ENCODE data around the gene CREBL2.
"Not testable (repeated sequence)": the region's sequence is repeated elsewhere in the genome, so short reads cannot be mapped to it uniquely, and the experiment has no call there.

The CREBL2 gene, protein sequence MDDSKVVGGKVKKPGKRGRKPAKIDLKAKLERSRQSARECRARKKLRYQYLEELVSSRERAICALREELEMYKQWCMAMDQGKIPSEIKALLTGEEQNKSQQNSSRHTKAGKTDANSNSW

DNA sequence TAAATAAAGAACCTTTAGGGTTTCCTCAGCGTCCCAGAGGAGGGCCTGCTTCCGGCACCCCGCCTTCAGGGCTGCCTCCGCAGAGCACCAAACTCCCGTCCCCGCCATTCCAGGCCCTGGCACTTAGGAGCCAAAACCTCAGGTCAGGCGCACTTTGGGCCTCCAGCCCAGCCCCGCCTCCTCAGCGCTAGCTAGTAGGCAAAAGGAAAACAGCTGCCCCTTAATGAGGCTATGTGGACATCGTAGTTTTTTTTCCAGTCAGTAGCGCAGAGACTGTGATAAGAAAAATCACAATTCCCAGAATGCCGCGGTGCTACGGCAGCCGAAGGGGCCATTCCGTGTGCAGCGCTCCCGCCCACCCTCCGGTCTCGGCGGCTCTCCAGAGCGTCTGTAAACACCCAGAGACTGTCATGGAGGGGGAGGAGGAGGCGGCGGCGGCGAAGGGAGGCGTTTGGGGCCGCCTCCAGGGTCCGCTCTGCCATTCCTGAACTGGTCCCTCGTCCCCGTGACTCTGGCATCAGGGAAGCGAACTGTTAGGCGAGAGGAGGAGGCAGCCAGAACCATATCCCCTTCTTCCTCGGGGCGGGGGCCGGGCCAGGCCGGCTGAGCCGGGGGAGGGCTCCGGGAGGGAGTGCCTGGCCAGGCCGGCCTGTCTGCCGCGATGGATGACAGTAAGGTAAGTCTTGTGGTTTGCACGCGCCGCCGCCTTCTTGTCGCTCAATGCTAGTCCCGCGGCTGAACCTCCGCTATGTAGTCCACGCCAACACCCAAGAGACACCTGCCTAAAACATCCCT is at the start of gene CREBL2:
Gene CREBL2 (plus strand): TSS at position 365 of the 795 bp plus-strand sequence. CDS start 297 bp downstream, at position 662.
- peak; percentile 96 for DNase-seq

DNA sequence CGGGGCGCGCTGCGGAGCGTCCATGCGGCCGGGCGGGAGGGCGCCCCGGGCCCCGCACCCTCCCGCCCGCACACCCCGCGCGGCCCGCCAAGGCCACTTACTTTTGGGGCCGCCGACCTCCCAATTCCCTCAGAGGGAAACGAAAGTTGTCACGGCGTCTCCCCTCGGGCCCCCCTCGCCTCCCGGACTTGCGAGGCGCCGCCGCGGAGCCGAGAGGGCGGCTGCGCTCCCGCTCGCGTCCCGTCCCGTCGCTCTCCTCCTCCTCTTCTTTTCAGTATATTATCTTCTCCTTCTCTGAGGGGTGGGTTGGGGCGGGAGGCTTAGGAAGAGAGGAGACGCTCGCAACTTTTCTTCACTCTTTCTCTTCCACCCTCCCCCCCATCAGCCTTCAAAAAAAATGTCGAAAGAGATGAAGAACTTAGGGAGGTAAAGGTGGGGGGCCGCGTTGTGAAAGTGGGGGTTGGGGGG is 49.6 kb upstream of the CREBL2 start:
- peak; percentile 67 for DNase-seq

DNA sequence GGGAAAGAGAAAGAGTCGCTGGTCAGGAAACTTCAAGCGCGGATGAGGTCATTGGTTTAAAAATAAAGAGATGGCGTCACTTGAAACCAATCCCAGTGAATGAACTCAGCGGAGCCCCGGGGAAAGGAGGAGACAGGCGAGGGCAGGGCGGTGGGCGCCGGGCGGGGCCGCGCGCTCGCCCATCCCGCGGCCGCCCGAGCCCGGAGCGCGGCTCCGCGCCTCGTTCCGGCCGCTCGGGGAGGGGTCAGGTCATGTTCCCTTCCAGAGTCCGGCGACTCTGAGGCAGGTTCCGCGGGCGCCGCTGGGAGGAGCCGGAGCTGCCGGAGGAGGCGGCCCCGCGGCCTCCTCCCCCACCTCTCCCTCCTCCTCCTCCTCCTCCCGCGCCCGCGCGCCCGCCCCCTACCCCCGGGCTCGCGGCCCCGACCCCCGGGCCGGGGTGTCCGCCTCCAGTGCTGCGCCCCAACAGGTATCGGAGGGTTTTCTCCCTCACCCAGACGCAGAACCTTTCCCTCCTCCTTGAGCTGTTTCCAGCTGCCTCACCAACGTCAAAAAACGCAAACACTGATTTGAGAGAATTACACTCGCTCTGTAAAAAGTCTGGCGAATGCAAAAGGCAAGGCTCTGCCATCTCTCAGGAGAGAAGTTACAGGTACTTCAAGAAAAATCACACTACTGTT is 49.0 kb upstream of the CREBL2 start, which contains the start of gene DUSP16:
Gene DUSP16 (minus strand): TSS at position 279 of the 677 bp plus-strand sequence. CDS start 41,765 bp downstream, outside the sequence.
- DNase-seq = peak; percentile 91

DNA sequence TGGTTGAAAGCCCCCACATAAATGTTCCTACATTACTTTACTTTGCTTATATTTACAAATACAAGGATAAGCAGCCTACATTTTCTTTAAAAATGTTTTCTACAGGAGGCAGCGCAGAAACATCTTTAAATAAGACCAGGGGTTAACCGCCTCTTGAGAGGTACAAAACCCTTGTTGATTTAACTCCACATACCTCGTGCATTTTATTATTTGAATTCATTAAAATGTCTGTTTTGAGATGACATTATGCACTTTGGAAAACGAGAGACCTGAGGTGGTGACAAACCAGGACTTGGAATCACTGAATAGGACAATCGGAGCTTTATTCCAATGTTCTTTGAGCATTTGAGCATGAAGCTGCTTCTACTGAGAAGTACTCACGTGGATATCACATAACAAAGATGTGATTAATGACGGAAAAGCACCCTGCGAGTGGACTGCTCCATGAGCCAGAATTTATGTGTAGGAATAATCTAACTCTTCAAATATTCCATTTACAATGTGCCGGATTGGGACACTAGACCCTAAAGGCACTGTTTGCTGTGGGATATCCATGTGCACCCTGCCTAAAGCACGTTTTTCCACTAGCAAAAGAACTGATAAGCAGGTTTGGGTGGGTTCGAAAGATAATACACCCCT is 48.3 kb upstream of the CREBL2 start:
- DNase-seq = no peak

DNA sequence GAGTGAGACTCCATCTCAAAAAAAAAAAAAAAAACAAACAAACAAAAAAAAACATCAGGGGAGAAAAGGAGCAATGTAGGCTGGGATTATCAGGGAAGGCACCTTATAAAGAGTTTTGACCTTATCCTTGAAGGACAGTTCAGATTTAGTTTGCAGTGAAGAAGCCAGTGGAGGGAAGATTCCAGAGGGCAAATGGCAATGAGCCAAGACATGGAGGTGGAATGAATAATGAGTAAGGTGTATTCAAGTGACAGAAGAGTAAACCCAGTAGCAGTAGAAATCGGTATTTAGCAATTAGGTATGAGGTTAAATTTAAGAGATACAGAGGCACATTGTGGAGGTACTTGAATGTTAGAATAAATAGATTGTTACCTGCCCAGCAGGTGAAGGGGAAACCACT is 46.8 kb upstream of the CREBL2 start:
- no peak for DNase-seq

DNA sequence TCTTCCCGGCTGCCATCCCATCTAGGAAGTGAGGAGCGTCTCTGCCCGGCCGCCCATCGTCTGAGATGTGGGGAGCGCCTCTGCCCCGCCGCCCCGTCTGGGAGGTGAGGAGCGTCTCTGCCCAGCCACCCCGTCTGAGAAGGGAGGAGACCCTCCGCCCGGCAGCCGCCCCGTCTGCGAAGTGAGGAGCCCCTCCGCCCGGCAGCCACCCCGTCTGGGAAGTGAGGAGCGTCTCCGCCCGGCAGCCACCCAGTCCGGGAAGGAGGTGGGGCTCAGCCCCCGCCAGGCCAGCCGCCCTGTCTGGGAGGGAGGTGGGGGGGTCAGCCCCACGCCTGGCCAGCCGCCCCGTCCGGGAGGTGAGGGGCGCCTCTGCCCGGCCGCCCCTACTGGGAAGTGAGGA is 45.7 kb upstream of the CREBL2 start:
- not testable (repeated sequence) for DNase-seq

DNA sequence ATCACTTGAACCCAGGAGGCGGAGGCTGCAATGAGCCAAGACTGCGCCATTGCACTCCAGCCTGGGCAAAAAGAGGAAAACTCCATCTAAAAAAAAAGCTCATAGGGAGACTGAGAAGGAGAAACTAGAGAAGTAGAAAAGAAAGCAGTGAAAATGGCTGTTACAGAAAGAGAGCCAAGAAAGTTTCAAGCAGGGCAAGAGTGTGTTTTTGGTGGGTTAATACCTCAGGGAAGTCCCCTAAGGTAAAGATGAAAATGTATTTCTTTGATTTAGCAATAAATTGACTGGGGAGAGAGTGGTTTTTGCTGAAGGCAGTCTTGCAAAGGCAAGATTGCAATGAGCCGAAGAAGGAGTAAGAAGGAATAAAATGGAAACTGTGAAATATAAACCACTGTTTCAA is 39.0 kb upstream of the CREBL2 start:
- DNase-seq = no peak

DNA sequence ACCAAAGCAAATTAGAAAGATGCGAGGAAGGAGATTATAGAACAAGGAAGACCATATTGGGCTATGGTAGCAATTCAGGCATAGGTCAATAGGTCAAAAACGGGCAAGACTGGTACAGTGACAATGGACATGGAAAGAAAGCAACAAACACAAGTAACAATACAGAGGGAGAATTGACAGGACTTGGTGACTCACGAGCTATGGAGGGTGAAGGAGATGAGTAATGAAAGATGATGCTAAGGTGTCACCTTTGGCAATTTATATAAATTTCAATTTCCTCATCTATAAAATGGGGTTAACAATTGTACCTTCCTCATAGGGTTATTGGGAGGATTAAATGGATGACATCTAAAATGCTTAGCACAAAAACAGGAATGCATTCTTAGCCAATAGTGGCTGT is 33.9 kb upstream of the CREBL2 start:
- DNase-seq = no peak

DNA sequence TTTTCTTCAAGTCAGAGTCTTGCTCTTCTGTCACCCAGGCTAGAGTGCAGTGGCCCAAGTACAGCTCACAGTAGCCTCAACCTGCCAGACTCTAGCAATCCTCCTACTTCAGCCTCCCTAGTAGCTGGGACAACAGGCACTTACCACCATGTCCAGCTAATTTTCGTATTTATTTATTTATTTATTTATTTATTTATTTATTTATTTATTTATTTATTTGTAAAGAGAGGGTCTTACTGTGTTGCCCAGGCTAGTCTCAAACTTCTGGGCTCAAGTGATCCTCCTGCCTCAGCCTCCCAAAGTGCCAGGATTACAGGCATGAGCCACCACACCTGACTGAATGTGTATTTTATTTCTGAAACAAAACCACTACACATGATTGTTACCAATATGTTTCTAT is 31.0 kb upstream of the CREBL2 start:
- not testable (repeated sequence) for DNase-seq

DNA sequence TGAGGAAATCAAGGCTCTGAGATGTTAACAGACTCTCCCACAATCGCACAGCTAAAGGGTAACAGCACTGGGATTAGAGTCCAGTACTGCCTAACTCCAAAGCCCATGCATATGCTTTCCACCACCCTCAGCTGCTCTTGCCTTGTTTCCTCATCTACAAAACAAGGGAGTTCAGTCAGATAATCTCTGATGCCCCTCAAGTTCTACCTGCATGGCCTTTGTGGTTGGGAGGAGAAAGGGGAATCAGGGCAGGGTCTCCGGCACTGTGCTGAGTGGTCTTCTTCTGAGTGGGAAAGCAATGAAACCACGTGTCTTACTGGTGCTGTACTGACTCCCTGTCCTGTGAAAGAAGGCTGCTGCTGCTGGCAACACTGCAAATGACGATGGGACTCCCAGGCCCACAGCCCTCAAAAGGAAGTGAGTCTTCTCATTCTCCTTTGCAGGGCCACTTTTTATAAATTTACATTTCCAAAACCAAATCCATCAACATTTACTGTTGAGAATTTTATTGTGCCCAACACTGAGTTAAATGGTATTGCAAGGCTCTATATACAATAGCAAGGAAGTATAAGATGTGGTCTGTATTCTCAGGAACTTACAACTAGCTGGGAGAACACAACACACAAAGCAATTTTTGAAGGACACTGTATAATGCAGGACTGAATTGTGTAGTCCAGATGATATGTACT is 29.3 kb upstream of the CREBL2 start:
- DNase-seq = no peak

DNA sequence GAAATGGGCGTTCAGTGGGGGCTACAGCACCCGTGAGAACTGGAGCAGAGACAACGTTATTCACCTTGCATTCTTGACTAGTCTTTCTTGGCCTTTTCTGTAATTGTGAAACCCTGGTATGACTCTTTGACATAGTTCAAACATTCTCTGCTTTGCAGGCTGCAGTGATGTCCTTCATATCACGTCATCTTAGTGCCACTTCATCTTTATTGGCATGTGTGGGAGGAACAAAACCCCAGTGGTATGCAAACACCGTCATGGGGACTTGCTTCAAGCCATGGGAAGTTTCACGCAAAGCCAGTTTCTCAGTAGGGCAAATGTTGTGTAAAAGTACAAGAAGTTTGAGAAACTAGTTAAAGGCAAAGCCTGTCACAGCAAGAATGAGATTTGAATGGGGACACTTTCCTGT is 28.8 kb upstream of the CREBL2 start:
- DNase-seq = no peak

DNA sequence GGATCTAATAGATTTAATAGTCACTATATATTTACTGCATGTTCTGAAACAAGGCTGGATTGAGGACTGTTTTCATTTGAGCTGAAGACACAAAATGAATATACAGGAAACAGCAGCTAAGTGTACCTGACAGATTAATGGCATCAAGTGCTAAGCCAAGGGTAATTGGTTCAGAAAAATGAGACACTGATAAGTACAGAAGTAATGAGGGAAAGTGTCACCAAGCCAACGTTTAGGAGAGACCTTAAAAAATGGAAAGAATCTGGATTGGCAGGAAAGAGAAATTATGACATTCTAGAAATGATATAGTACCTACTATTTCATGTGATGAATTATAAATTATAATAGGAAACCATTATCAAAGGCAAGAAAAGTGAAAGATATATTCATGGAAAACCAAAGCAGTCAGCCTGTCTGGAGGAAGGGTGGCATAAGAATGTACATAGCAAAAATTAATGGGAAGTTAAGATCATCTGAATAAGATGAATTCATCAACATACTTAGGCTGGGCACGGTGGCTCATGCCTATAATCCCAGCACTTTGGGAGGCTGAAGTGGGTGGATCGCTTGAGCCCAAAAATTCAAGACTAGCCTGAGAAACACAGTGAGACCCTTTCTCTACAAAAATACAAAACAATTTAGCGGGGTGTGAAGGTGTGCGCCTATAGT is 28.0 kb upstream of the CREBL2 start:
- DNase-seq = no peak

DNA sequence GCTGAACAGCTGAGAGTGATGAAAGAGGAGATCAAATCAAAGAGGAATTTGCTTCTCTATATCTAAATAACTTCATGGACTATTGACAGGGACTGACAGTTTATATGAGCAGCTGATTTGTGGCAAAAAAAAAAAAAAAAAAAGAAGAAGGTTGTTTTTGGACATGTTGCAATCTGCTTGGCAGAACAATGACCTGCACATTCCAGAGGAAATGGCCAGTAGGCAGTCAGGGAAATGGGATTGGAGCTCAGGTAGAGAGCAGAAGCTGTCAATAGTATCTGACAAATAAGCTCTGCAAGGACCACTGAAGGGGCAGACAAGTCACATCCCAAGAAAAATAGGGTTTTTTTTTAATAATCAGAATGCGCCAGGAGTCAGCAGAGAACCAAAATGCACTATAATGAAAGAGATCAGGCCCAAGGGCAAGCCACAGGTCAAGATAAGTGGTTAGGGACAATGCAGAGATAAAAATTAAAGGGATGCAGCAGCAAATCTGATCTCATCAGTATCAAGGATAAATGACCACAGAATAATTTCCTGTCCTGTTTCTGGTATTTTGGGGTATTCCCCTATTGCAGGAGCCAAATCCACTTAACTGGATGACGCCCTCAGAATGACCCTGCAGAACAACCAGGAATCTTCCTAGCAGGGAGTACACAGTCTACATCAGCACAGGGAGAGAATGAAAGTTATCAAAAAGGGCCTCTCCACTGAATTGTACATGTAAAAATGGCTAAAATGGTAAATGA is 26.4 kb upstream of the CREBL2 start:
- DNase-seq = no peak

DNA sequence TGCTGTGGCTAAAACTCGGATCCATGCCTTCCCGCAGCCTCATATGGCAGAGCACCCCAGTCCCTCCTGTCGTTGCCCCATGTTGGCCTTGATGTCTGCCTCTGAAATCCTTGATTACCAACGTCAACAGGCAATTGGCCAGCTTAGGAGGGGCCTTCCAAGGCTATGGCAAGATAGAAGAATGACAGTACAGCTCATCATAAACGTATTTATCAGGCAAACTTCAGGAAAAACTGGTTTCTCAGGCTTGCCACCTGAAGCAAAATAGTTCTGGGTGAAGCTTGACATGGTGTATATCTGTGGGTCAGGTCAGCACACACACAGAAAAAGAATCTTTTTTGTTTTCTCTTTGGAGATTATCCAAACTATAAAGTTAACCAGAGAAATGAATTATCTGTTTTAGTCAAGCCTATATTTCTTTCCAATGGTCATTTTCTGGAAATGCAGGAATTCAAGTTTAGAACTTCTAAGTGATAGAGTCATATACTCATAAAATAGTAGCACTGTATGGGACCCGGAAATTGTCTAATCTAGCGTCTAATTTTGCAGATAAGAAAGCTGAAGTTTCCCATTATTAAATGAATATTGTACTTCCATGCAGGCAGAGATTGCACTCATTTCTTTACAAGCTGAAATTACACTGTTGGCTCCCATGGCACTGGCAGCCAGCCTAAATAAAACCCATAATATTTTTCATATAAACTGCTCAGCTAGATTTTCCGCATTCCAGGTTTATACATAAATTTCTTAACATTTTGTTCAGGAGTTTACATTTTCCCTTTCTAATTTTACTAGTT is 24.6 kb upstream of the CREBL2 start:
- no peak for DNase-seq

DNA sequence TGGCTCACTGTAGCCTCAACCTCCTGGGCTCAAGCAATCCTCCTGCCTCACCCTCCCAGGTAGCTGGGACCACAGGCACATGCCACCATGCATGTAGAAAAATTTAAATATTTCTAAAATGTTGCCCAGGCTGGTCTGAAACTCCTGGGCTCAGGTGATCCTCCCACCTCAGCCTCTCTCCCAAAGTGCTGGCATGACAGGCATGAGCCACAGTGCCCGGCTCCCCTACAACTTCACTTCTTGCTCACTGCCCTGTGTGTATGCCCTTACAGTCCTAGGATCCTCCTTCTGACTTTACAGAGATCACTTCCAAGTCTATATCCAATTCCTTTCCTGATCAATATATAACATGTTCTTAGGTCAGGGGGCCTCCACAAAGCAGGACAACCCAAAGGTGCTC is 23.8 kb upstream of the CREBL2 start:
- DNase-seq = no peak

DNA sequence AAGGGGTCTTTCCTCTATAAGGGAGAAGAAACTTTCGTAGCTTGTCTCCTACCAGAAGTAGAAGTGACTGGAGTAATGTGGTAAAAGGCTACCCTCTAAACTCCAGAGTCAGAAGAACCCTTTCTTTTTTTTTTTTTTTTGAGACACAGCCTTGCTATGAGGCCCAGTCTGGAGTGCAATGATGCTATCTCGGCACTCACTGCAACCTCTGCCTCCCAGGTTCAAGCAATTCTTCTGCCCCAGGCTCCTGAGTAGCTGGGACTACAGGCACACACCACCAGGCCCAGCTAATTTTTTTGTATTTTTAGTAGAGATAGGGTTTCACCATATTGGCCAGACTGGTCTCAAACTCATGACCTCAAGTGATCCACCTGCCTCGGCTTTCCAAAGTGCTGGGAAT is 23.2 kb upstream of the CREBL2 start:
- DNase-seq = not testable (repeated sequence)

DNA sequence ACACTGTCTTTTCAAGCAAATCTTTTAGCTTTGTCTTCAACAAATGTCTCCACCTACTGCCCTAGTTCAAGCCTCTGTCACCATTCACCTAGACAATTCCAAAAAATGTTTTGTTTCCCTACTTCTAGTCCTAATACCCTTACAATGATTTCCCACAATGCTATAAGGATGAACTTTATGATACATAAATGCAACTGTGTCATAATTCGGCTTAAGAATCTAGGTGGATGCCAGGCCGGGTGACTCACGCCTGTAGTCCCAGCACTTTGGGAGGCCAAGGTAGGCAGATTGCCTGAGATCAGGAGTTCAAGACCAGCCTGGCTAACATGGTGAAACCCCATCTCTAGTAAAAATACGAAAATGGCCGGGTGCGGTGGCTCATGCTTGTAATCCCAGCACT is 20.7 kb upstream of the CREBL2 start:
- DNase-seq = no peak

DNA sequence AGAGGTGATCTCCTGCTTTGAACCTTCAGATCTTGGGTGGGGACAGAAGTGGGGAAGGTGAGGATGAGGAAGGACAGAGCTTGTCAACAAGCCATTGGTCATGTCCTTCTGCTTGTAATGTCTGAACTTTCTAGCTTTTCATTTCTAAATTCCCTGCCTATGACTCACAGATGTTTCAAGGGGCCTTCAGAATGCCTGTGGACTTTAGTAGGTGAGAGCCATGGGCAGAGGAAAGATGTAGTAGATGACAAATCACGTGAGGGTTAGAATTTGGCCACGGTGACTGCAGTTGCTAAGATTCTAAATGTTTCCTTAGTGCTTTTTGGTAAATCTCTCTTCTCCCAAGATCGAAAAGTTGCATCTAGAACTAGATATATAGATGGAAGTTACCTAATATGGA is 18.7 kb upstream of the CREBL2 start:
- DNase-seq = no peak

DNA sequence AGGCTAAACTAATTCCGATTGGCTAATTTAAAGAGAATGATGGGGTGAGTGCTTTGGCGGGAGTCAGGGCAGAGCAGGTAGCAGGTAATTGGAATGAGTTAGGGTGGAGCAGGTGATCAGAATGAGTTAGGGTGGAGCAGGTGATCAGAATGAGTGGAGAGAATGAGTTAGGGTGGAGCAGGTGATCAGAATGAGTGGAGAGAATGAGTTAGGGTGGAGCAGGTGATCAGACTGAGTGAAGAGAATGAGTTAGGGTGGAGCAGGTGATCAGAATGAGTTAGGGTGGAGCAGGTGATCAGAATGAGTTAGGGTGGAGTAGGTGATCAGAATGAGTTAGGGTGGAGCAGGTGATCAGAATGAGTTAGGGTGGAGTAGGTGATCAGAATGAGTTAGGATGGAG is 15.7 kb upstream of the CREBL2 start:
- not testable (repeated sequence) for DNase-seq

DNA sequence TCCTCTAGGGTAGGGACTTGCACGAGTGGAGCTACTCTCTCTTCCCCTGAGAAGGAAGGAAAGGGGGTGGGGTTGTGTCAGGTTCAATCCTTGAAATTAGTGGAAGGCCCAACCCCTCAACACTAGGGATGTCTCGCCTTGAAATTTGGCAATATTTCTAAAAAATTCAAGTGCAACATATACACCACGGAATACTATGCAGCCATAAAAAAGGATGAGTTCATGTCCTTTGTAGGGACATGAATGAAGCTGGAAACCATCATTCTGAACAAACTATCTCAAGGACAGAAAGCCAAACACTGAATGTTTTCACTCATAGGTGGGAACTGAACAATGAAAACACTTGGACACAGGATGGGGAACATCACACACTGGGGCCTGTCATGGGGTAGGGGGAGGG is 15.1 kb upstream of the CREBL2 start:
- not testable (repeated sequence) for DNase-seq

DNA sequence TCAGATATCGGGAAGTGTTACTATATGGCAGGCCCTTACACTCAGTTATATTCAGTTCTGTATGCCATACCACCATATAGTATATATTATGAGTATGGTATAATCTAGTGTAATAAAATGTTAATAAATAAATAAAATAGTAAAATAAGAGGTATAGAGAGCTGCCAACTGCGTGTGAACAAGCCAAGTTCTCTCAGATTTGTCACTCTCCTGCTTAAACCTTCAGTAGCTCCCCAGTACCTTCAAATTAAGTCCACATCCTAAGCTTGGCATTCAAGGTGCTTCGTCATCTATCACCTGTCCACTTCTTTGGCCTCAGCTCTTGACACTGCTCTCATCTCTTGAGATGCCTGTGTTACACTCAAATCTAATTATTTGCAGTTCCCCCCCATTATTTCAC is 12.8 kb upstream of the CREBL2 start:
- DNase-seq = no peak
